Left lung (tissue), 10 donors: Measurements from ENCODE around the gene RTP1. TPM values are rescaled to one million over a fixed set of nuclear protein-coding genes. Genes with fewer than 3 reads are reported as not detected.
"Not testable (repeated sequence)": the region's sequence is repeated elsewhere in the genome, so short reads cannot be mapped to it uniquely, and the experiment has no call there.

Experiments
- ATAC-seq: fragments of 200-7000 bp; cut with Tn5 transposase; one replicate; pipeline ENCODE4 v1.9.1; 2020; ENCODE audit warnings: moderate library complexity
- DNase-seq, 4 donors: peaks; one replicate each; pipeline ENCODE4 v3.0.0-alpha.2; 2013 to 2020
- H3K27ac ChIP-seq, 2 donors: fragments of 200-600 bp; sonication (generic) in 1 of 2; one replicate each; pipeline versions ENCODE4 v1.5.0 to v1.8.0; 2020 to 2021
- H3K27me3 ChIP-seq, 2 donors: fragments of 200-600 bp; sonication (generic) in 1 of 2; one replicate each; pipeline versions ENCODE4 v1.5.0 to v1.8.0; 2020 to 2021
- H3K36me3 ChIP-seq, 2 donors: fragments of 200-600 bp; sonication (generic) in 1 of 2; one replicate each; pipeline versions ENCODE4 v1.5.0 to v1.8.0; 2020 to 2021
- H3K4me1 ChIP-seq, 2 donors: fragments of 200-600 bp; one replicate each; pipeline ENCODE4 v1.8.0; 2021
- H3K4me3 ChIP-seq, 2 donors: fragments of 200-600 bp; sonication (generic) in 1 of 2; one replicate each; pipeline versions ENCODE4 v1.5.0 to v1.8.0; 2020 to 2021; ENCODE audit warnings: mild to moderate bottlenecking in 1 of 2
- H3K9me3 ChIP-seq, 2 donors: fragments of 200-600 bp; sonication (generic) in 1 of 2; one replicate each; pipeline versions ENCODE4 v1.5.0 to v1.8.0; 2020 to 2021
- intact Hi-C, 2 donors: fragments of 100-400 bp; cut with DNase I; formaldehyde crosslinking; loops; one replicate each; pipeline versions ENCODE4 v1.11.2 to v1.14.2; 2022
- polyA plus RNA-seq, 6 donors: library from polyadenylated mRNA; unstranded; fragments of 120-200 nt; gene quantifications; one replicate each; pipeline ENCODE4 v1.2.1, GENCODE V29; 2013; ENCODE audit not compliant: insufficient read length in 6 of 6
- total RNA-seq, 2 donors: library from RNA; stranded (reverse); fragmentation: NEBNext Ultra II Directional; extraction: Animal tissue kit (Norgen Biotek cat#: 25700); gene quantifications; one replicate each; pipeline ENCODE4 v1.2.1, GENCODE V29; 2021
- TF ChIP-seq, protein P1 (sequence below), 2 donors: fragments of 200-600 bp; sonication (generic) in 1 of 2; IDR thresholded peaks; one replicate each; pipeline versions ENCODE4 v1.5.0 to v1.8.0; 2021; ENCODE audit warnings: antibody characterized with exemption in 2 of 2
- donor health status: DM: no; HTN: yes; CAD: no.
- donor health status: DM: no; HTN: no; CAD: no.

Gene RTP1
- total and polyA plus RNA-seq, 8 donors, result not detected

DNA sequence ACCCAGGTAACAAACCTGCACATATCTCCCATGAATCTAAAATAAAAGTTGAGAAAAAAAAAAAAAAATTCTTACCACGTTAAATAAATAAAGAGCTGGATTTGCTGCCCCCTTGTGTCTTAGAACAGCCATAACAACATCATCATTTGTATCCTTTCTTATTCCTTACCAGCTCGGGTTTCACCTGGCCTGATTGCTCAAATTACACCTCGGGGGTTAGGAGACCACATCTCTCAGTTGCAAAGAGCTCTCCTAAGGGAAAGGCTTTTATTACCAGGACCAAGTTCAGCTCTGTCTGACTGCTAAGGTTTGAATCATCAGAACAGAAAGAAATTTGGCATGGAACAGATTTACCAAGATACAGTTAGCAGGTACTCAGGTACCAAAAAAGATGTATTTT, 32.1 kb upstream of the RTP1 start:
- intact Hi-C loops, result loop anchor here in 1 of 2 donors (10.0 kb wide), 1 partner anchor 50 kb away; no protein-coding TSS in a partner anchor
- DNase-seq (peak in 2 of 4 donors; percentile 37 to 72), ATAC-seq (peak; percentile 88)
- Histone ChIP-seq H3K27me3 (no peaks in the 10 kb centered on the region), H3K36me3 (no peaks in the 10 kb centered on the region), H3K27ac (no peak overlapping the region), H3K9me3 (no peaks in the 10 kb centered on the region), H3K4me3 (no peak overlapping the region), H3K4me1 (no peaks in the 10 kb centered on the region)
- TF ChIP-seq, protein P1, sequence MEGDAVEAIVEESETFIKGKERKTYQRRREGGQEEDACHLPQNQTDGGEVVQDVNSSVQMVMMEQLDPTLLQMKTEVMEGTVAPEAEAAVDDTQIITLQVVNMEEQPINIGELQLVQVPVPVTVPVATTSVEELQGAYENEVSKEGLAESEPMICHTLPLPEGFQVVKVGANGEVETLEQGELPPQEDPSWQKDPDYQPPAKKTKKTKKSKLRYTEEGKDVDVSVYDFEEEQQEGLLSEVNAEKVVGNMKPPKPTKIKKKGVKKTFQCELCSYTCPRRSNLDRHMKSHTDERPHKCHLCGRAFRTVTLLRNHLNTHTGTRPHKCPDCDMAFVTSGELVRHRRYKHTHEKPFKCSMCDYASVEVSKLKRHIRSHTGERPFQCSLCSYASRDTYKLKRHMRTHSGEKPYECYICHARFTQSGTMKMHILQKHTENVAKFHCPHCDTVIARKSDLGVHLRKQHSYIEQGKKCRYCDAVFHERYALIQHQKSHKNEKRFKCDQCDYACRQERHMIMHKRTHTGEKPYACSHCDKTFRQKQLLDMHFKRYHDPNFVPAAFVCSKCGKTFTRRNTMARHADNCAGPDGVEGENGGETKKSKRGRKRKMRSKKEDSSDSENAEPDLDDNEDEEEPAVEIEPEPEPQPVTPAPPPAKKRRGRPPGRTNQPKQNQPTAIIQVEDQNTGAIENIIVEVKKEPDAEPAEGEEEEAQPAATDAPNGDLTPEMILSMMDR (IDR thresholded peaks at IDR 0.05), result peak; percentile 57 to 66

- ATAC-seq (no peak), DNase-seq (no peak)
- TF ChIP-seq, protein P1 (IDR thresholded peaks at IDR 0.05), result no peak
- no peaks in the 10 kb centered on the region for H3K36me3 ChIP-seq
- peaks cover 0 to 3% of the 10 kb centered on the region in 2 donors for H3K4me1 ChIP-seq
- intact Hi-C loops, result loop anchor here in 1 of 2 donors (10.0 kb wide), 1 partner anchor 52 kb away; no protein-coding TSS in a partner anchor
- H3K4me3 ChIP-seq, result no peak overlapping the region
- H3K27me3 ChIP-seq, result no peaks in the 10 kb centered on the region
- H3K9me3 ChIP-seq, result no peaks in the 10 kb centered on the region
- no peak overlapping the region for H3K27ac ChIP-seq
Observed at GRCh38 chr3:187166750-187167149, 30.5 kb upstream of the RTP1 start.

DNA sequence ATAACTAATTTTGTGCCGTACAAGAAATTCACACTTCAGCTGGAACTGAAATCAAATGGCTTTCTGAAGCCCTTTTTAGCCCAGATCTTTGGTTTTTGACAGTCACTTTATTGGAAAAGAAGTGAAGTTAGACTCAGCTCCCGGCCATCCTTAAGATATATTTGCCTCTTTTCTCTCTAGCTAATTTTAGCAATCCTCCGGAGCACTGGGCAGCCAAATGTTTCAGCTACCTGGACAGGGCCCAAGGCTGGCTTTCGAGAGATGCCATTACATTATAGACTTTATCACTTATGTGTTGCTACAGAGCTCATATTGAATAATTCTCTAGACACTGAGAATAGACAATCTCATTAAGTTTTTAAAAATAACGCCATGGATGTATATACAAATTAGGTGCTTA, 29.5 kb upstream of the RTP1 start:
- Histone ChIP-seq H3K4me1 (peaks cover 0 to 3% of the 10 kb centered on the region in 2 donors), H3K9me3 (no peaks in the 10 kb centered on the region), H3K36me3 (no peaks in the 10 kb centered on the region), H3K4me3 (no peak overlapping the region), H3K27ac (no peak overlapping the region), H3K27me3 (no peaks in the 10 kb centered on the region)
- ATAC-seq (no peak), DNase-seq (no peak)
- intact Hi-C loops, result loop anchor here in 1 of 2 donors (10.0 kb wide), 1 partner anchor 53 kb away; no protein-coding TSS in a partner anchor
- TF ChIP-seq, protein P1 (IDR thresholded peaks at IDR 0.05), result no peak

DNA sequence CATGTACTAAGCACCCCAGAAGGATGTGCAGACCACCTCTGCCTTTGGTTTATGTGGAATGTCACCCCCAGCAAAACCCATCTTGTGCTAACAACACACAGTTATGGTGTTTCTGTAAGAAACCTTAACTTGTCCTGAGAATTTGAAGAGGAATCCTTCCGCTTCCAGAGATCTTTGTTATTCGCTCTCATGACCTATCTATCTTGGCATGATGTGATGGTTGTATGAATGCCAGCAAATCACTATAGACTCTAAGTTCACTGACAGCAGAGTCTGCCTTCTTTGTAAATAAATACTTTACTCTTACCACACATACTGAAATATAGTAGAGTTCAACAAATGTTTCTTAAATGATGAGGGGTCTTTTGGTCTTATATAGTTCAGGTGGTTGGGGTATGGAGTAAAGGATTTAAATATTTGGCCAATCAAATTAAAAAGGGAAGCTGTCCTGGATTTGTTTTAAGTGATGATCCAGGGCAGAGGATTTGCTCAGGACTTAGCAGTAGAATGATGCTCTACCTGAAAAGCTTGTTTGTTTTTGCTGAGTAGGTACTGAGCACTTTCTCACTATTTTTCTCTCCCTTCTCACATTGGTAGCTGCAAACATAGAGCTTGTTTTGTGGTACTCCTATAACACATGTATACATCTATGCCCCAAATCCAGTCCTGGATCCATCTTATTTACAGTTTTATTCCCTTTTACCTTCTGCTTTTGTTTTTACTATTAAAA, 27.9 kb upstream of the RTP1 start:
- intact Hi-C loops, result loop anchor here in 1 of 2 donors (10.0 kb wide), 1 partner anchor 55 kb away; no protein-coding TSS in a partner anchor
- H3K4me3 ChIP-seq, result no peak overlapping the region
- peaks cover 0 to 3% of the 10 kb centered on the region in 2 donors for H3K4me1 ChIP-seq
- TF ChIP-seq, protein P1 (IDR thresholded peaks at IDR 0.05), result no peak
- H3K27me3 ChIP-seq, result no peaks in the 10 kb centered on the region
- no peaks in the 10 kb centered on the region for H3K9me3 ChIP-seq
- no peak for ATAC-seq
- H3K36me3 ChIP-seq, result no peaks in the 10 kb centered on the region
- DNase-seq, result no peak
- H3K27ac ChIP-seq, result no peak overlapping the region

- ATAC-seq, H3K4me1 ChIP-seq, H3K9me3 ChIP-seq, H3K27ac ChIP-seq, H3K27me3 ChIP-seq, H3K36me3 ChIP-seq, intact Hi-C loops, H3K4me3 ChIP-seq, DNase-seq: not testable (repeated sequence)
Observed at GRCh38 chr3:187170911-187171310, 26.4 kb upstream of the RTP1 start.
